HG03159 (cell line): ENCODE data around the gene VSIG10L2.

Experiments
- ATAC-seq: cut with Tn5 transposase; IDR thresholded peaks from one replicate; pipeline ENCODE4 v1.9.1; 2021; ENCODE audit warnings: mild to moderate bottlenecking, moderate library complexity; ENCODE audit not compliant: unreplicated experiment

VSIG10L2 gene

GRCh38 chr11:125999234-125999880, 53.5 kb downstream of the VSIG10L2 start:
- no peak for ATAC-seq

DNA sequence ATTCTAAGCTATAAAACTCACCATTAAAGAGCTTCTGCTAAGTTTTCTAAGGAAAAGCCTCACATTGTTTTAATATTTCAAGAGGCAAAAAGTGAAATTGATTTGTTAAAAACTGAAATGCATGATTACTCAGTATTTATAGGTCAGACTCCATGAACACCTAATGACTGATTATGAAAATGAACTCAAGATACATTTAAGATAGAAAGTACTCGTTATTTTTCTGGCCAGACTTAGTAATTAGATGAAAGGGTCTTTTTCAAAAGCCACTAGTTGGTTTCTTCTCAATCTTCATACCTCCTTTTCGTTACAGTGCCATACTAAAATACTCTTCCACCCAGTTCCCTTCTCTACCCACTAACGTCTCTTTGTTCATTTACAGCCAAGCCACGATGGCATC, 56.3 kb downstream of the VSIG10L2 start:
- ATAC-seq, result no peak
